C4-2B (cell line): ENCODE measurements around the gene SGK2.

Experiments
- H3K27ac ChIP-seq: fragments of 450-650 bp; 2 replicates; pipeline ENCODE4 v1.5.1; 2017
- CTCF ChIP-seq: fragments of 450-650 bp; conservative IDR thresholded peaks from 2 replicates; pipeline ENCODE4 v1.5.1; 2017; ENCODE audit warnings: mild to moderate bottlenecking
- ZFX ChIP-seq: fragments of 450-650 bp; IDR thresholded peaks from 2 replicates; pipeline ENCODE4 v1.6.1; 2017

Gene SGK2

GRCh38 chr20:43631598-43631997 is 72.8 kb downstream of the SGK2 start:
- TF ChIP-seq ZFX, result no peak
- TF ChIP-seq CTCF, result no peak
- no peak overlapping the region for H3K27ac ChIP-seq
